HG02623 (cell line): Measurements from ENCODE around the gene TJP3.
"Not testable (repeated sequence)": the region's sequence is repeated elsewhere in the genome, so short reads cannot be mapped to it uniquely, and the experiment has no call there.

Experiments used
- ATAC-seq: cut with Tn5 transposase; IDR thresholded peaks from one replicate; pipeline ENCODE4 v1.9.1; 2021; ENCODE audit warnings: moderate library complexity; ENCODE audit not compliant: unreplicated experiment

TJP3 gene

GRCh38 chr19:3740431-3740830 is 32.2 kb downstream of the TJP3 start:
- no peak for ATAC-seq

- no peak for ATAC-seq
Observed at GRCh38 chr19:3743486-3743885, 35.3 kb downstream of the TJP3 start.

GRCh38 chr19:3745363-3746045 is 37.3 kb downstream of the TJP3 start:
- no peak for ATAC-seq

GRCh38 chr19:3746371-3747056 is 38.3 kb downstream of the TJP3 start:
- ATAC-seq: no peak

- no peak for ATAC-seq
Observed at GRCh38 chr19:3748965-3749364, 40.8 kb downstream of the TJP3 start.

GRCh38 chr19:3750211-3750610 is 42.0 kb downstream of the TJP3 start:
- no peak for ATAC-seq

GRCh38 chr19:3751236-3751635 is 43.1 kb downstream of the TJP3 start:
- ATAC-seq: no peak

- ATAC-seq: no peak
Observed at GRCh38 chr19:3752492-3752891, 44.3 kb downstream of the TJP3 start.

GRCh38 chr19:3753631-3754410 is 45.6 kb downstream of the TJP3 start:
- no peak for ATAC-seq

GRCh38 chr19:3757705-3758104 is 49.5 kb downstream of the TJP3 start:
- not testable (repeated sequence) for ATAC-seq

- ATAC-seq: not testable (repeated sequence)
Observed at GRCh38 chr19:3758297-3758696, 50.1 kb downstream of the TJP3 start.

- ATAC-seq: no peak
Observed at GRCh38 chr19:3759482-3760254, 51.5 kb downstream of the TJP3 start.

- ATAC-seq: no peak
Observed at GRCh38 chr19:3760871-3761361, 52.7 kb downstream of the TJP3 start.

GRCh38 chr19:3761382-3762129 is 53.4 kb downstream of the TJP3 start, which contains the start of gene APBA3:
Gene APBA3 (minus strand): TSS chr19:3761692. CDS start chr19:3760264, 1,428 bp downstream.
- peak; percentile 41 for ATAC-seq

GRCh38 chr19:3762130-3762473 is 53.9 kb downstream of the TJP3 start:
- no peak for ATAC-seq

- ATAC-seq: peak; percentile 74
Observed at GRCh38 chr19:3762501-3763459, 54.6 kb downstream of the TJP3 start, which contains the start of gene MRPL54. Gene MRPL54 (plus strand): TSS chr19:3762682. CDS start chr19:3762701, 19 bp downstream.

GRCh38 chr19:3765121-3765520 is 56.9 kb downstream of the TJP3 start:
- no peak for ATAC-seq

- not testable (repeated sequence) for ATAC-seq
Observed at GRCh38 chr19:3765757-3766156, 57.6 kb downstream of the TJP3 start.

- no peak for ATAC-seq
Observed at GRCh38 chr19:3766520-3766919, 58.3 kb downstream of the TJP3 start.
